Stimulated activated CD4-positive, alpha-beta T cell treated with anti-CD3 and anti-CD28 coated beads, Interleukin-4, amount 100 ng/mL, for 1 hour (primary cell): ENCODE data around the gene PTPRC.

Source experiments
- DNase-seq: peaks from one replicate; pipeline ENCODE4 v3.0.0-alpha.2; 2020

The PTPRC gene

DNA sequence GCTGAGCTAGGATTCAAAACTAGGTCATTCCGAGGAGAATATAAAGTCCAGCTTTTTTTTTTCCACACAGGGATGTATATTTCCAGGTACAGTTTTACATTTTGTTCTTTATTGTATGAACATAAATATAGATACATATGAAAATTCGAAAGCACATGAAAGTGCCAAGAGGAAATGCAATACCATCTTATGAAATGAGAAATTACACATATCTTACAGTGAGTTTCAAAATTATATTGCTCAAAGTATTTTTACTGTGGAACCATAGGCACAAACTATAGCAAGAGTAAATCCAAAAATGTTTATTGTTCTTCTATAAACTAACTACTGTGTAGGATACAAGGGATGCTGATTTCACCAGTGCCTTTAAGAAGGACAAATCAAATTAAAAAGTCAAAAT, 39.0 kb downstream of the PTPRC start:
- no peak for DNase-seq

DNA sequence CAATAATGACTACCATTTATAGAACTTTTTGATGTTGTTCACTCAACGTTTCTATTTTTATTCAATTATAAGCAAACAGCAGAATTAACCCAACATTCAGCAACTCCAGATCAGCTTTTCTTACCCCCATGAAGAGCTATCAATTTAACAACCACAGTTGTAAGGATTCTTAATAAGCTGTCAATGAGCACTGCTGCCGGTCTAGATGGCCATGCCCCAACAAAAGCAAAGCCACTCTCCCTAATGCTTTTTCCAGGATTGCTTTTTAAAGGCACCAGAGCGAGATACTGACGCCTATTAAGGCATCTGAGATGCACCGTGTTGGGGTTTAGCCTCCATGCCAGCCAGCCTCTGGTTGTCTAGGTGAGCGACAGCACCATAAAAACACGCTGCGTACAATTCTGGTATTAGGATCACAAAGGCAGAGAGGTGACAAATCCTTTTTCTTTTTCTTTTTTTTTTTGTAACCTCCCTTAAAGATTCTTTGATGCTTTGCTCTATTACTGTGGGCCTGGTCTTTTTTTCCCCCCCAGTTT, 39.5 kb downstream of the PTPRC start:
- no peak for DNase-seq

DNA sequence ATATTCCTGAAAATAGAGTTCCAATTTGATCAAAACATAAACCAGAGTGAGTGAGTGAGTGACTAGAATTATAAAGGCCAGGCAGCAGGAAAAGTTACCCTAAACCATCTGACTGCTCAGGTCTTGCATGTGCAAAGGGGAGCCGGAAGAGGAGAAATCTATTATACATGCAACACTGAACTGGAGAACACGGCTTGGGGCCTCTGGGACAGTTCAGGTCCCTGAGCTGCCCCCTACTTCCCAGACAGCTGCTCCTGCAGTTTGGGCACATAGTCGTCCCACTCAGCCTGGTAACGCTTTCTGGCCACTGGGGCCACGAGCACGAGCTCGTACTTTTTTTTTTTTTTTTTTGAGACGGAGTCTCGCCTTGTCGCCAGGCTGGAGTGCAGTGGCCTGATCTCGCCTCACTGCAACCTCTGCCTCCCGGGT, 40.1 kb downstream of the PTPRC start:
- peak; percentile 18 for DNase-seq

DNA sequence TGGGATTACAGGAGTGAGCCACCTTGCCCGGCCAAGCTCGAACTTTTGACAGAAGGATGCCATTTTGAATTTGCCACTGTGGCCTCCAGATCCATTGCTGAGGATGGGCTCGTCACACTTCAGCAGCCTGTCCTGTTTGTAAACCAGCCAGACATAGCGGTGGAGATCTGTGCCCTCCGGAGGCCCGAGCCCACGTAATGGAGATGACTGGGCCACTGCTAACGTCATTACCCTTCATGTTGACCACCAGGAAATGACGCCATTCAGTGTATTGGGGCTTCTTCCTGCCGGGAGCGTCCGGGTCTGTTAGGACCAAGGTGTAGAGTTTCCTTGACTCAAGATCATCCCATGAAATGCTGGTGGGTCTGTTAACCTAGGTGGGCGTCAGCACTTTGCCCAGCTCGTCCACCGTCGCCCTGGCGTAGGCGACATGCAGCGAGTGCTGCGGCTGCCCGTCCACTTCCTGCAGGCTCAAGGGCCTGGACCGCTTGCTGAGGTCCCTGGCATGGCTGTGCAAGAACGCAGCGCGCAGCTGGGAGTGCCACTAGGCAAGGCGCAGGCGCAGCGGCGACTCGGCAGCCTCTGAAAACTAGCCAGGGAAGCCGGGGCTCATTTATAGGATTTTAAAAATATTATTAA, 40.8 kb downstream of the PTPRC start:
- no peak for DNase-seq

DNA sequence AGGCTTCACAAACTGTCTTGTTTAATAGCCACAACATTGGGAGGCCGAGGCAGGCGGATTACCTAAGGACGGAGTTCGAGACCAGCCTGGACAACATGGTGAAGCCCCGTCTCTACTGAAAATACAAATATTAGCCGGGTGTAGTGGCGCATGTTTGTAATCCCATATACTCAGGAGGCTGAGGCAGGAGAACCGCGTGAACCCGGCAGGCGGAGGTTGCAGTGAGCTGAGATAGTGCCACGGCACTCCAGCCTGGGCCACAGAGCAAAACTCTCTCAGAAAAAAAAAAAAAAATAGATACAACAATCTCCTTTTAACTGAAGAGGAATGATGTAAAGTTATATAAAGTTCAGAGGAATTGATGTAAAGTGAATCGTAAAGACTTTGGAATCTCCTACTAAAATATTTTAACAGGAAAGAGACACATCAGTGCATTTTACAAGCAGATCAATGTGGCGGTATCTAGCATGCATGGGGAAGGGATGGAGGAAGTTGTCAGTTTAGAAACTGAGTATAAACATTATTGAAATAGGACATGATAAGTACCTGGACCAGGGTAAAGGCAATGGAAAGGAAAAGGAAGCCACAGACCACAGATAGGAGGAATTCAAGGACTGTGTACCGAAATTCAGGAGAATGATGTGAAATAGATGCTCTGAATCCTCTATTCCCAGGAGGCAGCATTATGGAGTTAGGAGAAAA, 41.5 kb downstream of the PTPRC start:
- peak; percentile 13 for DNase-seq

DNA sequence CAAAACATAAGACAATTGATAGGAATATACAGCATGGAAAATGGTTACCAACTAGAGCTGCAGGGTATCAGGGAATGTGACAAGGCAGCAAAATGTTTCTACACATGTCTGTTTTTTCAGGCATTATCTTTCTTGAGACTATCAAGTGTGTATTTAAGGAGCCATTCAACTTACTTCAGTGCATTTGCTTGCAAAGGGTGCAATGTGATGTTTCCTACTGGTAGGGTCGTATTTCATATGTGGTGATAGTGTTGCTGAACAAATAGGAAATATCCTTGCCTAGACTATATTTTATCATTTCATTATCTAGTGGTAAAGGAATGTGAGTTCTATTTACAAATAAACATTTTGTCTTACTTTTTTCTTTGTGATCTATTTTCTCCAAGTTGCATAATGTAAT, 42.4 kb downstream of the PTPRC start:
- DNase-seq, result no peak

DNA sequence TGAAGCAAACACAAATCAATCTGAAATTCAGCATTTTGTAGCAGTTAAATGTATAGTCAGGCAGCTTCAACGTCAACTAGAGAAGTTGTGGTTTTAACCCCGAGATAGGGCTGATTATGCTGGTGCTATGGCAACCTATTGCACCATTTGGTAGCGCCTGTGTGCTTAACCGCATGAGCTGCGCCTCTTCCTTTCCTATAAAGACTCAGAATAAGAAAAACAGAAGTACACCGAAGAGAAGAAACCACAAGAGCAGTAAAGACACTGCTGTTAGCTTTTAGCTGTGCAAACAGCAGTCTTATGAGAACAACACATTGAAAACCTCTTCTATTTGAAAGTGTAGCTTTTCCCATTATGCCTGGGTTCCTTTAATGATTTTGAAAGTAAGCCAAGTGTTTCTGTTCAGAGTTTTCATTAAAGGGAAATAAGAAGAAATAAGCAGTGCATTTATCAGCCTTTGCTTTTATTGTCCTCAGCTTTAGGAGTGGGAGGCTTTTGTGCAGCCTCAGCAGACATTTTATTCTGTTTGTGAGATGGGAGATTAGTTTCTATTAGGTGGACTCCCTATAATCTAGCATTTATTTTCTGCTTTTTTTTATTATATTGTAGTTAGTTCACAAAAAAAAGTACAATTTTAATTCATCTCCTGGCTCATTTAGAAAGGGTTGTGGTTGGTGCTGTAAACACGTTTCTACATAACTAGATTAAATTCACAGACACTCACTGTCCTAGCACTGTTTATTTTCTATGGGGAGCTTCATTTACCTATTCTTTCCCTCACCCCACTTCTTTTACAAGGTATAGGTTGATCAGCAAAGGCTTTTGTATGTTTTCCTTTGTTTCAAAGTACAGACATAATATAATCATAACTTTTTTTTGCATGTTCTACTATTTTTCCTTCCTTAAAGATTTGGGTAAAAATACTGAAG, 43.3 kb downstream of the PTPRC start:
- DNase-seq, result peak; percentile 66

DNA sequence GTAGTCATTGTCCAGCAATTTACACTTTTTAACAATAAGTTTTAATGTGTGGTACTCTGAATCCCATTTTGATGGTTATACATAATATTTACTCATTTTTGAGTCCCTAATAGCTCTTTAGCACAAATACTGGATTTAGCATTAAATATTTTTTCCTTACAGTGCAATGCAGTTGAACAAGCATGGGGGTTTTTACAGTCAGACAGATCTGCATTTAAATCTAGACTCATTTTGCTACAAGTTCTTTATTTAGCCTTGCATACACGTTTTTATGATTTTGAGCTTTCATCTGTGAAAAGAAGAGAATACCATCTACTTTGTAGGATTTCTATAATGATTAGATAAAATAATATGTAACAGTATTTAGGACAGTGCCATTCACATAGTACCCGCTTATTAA, 44.0 kb downstream of the PTPRC start:
- DNase-seq, result no peak

DNA sequence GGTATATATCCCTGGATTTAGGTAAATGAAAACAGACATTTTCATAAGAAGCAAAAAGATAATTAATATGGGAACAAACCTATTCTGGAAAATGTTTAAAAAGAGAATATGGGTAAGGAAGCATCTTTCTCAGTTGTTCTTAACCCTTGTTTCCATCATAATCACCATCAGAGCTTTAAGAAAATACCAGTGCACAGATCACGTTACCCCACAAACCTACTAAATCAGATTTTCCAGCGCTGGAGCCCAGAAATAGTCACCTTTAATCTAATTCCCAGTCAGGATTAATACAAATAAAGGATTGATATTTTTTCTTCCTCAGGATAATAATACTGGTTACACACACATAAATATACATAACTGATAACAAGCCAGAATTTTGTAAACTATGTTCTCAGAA, 44.6 kb downstream of the PTPRC start:
- DNase-seq, result no peak

DNA sequence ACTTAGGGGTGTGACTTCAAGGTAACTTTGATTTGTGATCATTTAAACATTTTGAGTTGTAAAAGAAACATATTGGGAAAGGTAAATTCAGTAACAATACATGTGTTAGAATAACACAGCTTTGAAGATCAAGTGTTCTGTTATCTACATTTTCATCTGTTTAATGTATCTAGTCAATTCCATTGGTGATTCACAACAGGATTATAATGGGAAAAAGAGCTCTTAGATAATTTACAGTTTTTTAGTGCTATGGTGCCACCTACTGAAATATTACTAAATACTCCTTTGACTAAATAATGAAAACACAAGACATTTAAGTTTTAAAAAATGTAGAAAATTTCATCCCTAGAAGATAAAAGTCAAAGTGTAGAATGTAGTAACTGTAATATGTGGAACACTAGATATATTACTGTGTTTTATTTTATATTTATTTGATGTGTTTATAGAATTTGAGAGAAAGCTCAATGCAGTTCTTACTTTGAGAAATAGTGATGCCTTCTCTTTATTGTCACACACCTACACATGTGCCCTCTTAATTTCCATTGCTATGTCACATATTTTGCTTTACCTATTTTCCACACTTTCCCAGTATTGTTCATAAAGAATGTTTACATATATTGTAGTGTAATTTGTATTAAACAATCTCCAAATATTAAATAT, 47.4 kb downstream of the PTPRC start:
- DNase-seq, result no peak

DNA sequence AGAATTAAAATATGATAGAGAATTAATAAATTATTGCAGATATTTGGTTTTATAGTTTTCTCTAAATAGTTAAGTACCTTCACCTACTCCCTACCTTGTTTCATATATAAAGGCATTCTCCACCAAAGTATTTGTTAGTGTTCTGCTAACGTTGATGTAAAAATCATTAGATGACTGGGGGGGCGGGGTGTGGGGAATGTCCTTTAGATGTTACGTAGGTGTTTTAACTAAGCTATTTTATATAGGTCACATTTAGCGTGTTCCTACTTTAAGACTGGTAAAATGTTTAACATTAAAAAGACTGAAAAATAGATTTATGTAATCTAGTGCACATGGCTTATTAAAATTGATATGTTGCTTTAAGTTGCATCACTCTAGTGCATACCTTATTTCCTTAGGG, 48.6 kb downstream of the PTPRC start:
- DNase-seq, result peak; percentile 25

DNA sequence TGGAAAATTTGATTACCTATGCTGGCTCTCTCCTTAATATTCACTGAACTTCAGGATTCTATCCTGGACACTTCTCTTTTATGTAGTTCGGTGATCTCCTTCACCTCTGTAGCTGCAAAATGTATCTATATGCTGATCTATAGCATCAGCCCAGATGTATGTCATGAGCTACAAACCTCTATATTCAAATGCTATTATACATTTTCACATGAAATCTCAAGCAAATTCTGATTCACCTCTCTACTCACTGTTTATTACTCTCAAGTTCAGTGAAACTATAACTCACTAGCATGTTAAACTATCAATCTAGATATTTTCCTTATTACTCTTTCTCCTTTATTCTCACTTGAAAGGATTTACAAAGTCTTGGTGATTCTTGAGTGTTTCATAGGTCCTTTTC, 52.2 kb downstream of the PTPRC start:
- no peak for DNase-seq

DNA sequence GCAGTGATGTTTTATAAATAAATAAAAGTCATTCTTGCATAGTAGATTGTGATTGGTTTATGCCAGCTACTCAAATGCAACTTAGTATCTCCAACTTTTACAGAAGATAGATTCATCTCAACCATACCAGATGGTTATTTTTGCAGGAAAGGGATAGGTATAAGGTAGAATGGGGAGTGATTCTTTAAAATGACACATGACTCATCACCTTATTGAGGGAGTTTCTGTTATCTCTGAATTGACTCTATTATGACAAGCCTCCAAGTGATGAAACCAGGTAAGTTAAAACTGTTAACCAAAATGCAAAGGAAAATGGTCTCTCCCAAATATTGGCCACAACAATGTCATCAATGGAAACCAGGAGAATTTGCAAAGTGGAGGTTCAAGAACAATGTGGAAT, 54.5 kb downstream of the PTPRC start:
- no peak for DNase-seq

DNA sequence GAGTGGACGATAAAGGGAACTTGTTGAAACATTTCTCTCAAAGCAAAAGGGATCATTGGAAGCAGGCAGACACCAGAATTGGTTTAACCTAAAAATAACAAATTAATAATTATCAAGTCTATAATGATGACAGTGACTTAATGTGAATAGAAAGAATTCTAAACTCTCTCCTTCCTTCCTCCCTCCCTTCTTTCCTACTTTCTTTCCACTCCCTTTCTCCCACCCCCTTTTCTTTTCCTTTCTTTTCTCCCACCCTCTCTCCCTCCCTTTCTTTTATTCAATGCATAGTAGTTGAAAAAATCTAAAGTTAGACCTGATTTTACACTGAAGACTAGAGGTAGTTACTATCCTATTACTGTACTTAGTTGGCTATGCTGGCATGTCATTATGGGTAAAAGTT, 55.7 kb downstream of the PTPRC start:
- no peak for DNase-seq

DNA sequence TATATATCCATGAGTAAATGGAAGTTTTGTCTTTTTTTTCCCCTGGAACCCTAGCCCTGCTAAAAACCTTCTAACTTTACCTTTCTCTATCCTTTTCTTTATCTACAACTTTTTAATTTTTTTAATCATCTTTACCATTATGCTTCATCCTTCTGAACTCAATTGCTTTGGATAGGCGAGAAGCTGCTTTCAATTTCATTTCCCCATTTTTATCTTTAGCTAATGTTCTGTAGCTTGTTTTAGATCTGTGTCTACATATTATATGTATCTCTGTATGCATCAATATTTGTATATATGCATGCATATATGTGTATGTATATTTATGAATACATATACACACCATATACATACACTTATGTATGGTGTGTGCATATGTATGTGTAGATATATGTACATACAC, 57.4 kb downstream of the PTPRC start:
- no peak for DNase-seq

DNA sequence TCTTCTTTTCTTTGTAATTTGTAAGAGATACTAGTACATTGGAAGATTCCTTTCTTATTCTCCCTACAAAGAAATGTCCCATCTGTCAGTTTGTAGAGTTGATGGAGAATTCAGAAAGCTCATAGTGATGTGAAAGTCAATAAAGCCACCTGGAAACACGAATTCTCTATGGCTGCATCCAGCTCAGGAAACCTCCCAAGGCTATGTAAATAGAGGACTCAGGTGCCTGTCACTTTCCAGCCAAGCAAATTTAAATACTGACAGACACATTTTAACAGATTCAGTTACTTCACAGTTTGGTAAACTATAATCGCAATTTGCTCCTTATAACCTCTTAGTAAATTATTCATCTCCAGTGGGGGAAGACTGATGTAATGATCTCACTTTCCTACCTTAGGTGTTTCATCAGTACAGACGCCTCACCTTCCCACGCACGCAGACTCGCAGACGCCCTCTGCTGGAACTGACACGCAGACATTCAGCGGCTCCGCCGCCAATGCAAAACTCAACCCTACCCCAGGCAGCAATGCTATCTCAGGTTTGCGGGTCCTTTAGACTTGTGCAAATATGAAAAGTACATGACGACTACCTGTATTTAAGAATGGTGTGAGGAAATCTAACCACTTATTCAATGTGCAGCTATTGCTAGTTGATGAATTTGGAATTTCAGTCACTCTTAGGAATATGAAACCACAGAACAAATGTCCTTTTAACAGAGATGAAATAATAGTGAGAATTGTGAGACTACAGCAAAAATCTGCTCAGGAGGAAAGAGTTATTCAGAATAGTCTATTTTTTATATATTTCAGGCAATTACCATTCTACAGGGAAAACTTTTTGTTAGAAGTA, 60.6 kb downstream of the PTPRC start:
- DNase-seq, result peak; percentile 79

DNA sequence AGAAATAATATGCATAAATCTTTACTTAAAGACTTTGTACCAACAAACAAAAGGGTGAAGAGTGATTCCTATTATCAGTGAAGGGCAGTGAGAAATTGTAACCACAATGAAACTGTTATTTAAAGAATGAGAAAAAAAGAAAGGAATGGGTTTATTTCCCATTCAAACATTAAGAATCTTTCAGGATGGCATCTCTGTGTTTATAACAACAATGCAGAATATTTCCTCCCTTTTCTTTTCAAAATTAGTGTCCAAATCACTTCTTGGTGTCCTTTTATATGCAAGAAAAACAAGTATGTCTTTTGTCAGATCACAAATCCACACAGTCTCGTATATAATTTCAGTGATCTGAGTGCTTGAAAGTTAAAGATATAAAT, 61.2 kb downstream of the PTPRC start:
- DNase-seq, result no peak

DNA sequence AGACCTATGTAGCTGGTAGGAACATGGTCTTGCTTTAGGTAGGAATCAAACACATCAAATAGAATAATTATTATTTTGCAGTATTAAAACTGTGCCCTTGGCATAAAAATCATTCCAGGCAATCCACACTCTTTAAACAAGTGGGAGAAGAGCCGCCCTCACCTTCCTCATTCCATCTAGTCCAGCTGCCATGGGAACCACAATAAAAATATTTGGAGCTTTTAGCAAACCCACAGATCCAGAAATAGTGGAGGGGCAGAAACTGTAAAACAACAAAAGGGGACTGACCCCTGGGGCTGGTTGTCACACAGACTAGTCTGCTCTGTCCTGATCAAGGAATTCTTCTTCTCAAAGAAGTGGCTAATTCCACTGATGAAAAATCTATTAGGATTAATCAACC, 61.6 kb downstream of the PTPRC start:
- no peak for DNase-seq

DNA sequence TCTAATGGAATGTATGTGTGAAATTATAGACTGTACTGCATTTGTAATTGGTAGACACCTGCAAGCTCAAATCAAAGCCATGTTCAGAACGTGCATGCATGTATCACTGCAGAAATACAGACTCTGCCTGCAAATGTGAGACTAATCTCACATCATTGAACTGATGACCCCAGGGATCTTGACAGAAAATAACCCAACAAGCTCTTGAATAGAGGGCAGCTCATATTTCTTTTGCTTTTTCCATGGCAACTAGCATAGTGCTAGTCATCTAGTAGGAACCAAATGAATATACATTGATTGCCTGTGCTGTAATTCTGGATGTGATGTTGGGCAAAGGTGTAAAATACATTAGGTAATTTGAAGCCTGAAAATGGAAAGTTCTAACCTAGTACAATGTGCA, 62.4 kb downstream of the PTPRC start:
- DNase-seq, result no peak

DNA sequence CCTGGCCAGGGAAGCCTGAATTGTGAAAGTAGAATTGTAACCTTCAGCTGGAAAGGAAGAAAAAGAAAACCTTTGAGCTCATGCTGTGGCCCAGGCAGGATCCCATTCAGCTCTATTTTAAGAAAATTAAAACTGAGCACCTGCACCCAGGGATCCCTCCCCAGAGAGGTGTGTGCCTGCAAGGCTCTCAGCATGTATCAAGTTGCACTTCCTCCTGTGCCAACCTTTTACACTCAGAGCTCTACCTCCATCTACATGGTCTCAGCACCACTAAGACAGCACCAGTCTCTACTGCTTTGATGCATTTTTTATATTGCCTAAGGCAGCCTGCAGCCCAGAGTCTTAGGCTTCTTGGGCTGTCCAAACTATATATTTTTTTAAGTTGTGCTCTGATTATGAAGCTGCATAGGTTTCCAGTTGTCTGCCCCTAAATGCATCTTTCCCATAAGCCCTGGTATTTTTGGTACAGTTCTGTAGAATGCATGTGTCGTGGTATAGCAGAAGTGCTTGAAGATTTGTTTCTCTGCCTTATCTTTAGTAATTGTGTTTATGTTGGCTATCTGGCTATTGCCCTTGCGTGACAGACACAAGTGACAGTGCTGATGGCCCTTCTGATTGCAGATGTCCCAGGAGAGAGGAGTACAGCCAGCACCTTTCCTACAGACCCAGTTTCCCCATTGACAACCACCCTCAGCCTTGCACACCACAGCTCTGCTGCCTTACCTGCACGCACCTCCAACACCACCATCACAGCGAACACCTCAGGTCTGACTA, 63.1 kb downstream of the PTPRC start:
- no peak for DNase-seq
